Breast epithelium (tissue), 3 donors: ENCODE measurements around the gene PIK3CD.

Experiments used
- POLR2A ChIP-seq: fragments of 450-650 bp; IDR thresholded peaks from one replicate; pipeline ENCODE4 v1.6.1; 2016; ENCODE audit warnings: antibody characterized with exemption, mild to moderate bottlenecking, moderate library complexity
- TF ChIP-seq, protein P1 (sequence below), 3 donors: fragments of 450-650 bp; IDR thresholded peaks; one replicate each; pipeline ENCODE4 v1.5.1; 2016 to 2017; ENCODE audit warnings: antibody characterized with exemption in 3 of 3, mild to moderate bottlenecking in 3 of 3, moderate library complexity in 3 of 3

DNA sequence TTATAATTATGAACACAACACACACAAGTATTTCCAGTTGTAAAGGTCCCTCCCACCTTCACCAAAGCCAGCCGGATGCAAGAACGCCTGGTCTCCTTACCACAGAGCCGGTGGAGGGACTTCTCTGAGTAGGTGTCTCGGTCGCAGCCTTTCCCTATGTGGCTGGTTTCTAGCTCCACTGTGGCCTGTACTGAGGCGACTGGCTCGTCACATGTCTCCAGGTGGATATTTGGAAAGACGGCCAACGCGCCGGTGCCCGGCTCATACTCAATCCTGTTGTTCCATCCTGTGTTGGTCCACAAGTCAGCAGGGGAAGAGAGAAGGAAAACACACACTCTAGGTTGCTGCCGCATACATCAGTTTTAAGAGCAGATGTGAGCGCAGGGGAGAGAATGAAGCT, 97.8 kb downstream of the PIK3CD start:
- TF ChIP-seq POLR2A = no peak
- TF ChIP-seq, protein P1, sequence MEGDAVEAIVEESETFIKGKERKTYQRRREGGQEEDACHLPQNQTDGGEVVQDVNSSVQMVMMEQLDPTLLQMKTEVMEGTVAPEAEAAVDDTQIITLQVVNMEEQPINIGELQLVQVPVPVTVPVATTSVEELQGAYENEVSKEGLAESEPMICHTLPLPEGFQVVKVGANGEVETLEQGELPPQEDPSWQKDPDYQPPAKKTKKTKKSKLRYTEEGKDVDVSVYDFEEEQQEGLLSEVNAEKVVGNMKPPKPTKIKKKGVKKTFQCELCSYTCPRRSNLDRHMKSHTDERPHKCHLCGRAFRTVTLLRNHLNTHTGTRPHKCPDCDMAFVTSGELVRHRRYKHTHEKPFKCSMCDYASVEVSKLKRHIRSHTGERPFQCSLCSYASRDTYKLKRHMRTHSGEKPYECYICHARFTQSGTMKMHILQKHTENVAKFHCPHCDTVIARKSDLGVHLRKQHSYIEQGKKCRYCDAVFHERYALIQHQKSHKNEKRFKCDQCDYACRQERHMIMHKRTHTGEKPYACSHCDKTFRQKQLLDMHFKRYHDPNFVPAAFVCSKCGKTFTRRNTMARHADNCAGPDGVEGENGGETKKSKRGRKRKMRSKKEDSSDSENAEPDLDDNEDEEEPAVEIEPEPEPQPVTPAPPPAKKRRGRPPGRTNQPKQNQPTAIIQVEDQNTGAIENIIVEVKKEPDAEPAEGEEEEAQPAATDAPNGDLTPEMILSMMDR (IDR thresholded peaks at IDR 0.05) = no peak
